Central memory CD4-positive, alpha-beta T cell (primary cell): Measurements from ENCODE around the gene ATOH8.

ENCODE experiments used
- DNase-seq: peaks from one replicate; pipeline ENCODE4 v3.0.0; 2022

Gene ATOH8

GRCh38 chr2:85834466-85834865 is 80.7 kb downstream of the ATOH8 start:
- DNase-seq = no peak
